NCI-H1694 treated with DMSO at 0.1 percent for 48 hours (cell line): ENCODE data around the gene OSBP.
"Not testable (repeated sequence)": the region's sequence is repeated elsewhere in the genome, so short reads cannot be mapped to it uniquely, and the experiment has no call there.

Source experiments
- DNase-seq: peaks from one replicate; lab custom pipeline; 2025; lab: John Stamatoyannopoulos, UW

OSBP gene

DNA sequence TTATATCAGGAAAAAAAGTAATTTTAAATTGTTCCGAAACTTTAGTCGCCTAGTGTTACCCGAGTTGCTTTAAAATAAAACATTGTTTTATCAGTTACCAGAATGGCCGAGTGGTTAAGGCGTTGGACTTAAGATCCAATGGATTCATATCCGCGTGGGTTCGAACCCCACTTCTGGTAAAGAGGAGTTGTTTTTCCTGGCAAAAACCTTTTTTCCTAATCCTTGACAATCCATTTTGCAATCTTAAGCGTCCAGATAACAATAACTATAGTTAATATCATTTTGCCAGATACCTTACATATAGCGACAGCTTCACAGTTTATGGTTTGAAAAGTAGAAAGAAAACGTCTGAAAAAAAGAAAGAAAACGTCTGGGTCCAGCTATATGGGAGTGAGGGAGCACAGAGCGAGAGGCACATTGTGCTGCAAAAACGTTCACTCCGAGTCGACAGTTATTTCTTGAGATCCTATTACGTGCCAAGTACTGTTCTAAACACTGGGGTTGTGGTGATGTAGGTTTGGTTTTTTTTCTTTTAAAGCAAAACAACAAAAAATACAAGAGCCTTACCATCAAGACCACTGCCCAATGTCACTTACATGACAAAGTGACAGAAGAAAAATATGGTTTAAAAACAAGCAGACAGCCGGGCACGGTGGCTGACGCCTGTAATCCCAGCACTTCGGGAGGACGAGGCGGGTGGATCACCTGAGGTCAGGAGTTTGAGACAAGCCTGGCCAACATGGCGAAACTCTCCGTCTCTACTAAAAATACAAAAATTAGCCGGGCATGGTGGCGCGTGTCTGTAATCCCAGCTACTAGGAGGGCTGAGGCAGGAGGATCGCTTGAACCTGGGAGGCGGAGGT is 63.7 kb downstream of the OSBP start:
- DNase-seq: peak; percentile 32

DNA sequence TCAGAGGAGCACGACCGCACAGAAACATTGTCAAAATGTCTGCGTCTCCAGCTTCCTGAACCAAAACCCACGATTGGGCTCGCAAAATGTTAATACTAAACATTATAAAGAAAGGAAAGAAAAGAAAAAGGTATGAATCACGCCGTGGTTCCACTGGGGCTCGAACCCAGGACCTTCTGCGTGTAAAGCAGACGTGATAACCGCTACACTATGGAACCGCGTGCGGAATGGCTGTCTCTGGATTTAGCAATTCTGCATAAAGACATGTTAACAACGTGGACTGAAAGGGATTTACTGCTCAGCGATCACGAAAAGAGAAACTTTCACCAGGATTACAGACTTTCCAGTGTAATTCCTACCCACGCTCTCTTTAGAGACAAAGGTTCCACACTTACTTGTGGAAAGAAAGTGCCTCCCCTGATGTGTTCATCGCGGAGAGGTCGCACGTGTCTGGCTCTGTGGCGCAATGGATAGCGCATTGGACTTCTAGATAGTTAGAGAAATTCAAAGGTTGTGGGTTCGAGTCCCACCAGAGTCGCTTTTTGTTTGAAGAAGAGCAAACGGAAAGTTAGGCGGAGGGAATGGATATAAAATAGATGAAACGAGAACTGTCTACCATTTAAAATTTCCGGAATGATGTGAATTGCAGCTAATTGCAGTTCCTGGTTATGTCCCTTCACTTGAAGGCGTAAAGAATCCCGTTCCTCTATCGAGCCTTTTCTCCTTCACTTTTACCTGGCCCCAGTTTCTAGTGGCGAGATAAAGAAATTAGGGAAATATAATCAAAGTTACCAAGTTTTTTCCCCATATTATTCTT is 64.5 kb downstream of the OSBP start:
- DNase-seq: peak; percentile 86

DNA sequence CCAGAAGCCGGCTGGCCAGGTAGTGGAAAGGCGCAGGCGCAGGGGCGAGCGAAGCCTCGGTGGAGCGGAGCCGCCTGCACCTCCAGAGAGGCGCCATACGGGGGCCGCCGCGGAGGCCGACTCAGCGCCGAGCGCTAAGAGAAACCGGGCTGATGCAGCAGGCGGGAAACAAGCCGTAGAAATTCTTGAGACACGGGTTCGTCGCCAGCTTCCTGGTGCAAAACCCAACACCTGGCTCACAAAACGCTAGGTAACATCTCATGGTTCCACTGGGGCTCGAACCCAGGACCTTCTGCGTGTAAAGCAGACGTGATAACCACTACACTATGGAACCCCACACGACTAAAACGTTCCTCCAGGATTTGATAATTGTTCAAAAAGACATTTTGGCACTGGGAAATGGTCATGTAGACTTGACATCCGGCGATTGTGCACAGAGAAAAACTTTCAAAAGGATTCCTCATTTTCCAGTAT is 65.2 kb downstream of the OSBP start:
- DNase-seq: peak; percentile 90

DNA sequence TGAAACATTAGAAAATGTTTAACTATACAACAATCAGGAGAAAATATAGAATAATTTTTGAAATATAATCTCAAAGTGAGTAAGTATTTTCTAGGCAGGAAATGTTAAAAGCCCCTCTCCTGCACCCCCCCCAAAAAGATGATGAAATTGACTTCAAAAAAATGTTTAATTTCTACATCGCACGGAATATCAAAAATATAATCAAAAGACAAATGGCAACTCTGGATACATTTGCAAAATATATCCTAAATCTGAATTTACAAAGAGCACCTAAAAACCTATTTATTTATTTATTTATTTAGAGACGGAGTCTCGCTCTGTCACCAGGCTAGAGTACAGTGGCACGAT is 67.3 kb downstream of the OSBP start:
- DNase-seq: no peak

DNA sequence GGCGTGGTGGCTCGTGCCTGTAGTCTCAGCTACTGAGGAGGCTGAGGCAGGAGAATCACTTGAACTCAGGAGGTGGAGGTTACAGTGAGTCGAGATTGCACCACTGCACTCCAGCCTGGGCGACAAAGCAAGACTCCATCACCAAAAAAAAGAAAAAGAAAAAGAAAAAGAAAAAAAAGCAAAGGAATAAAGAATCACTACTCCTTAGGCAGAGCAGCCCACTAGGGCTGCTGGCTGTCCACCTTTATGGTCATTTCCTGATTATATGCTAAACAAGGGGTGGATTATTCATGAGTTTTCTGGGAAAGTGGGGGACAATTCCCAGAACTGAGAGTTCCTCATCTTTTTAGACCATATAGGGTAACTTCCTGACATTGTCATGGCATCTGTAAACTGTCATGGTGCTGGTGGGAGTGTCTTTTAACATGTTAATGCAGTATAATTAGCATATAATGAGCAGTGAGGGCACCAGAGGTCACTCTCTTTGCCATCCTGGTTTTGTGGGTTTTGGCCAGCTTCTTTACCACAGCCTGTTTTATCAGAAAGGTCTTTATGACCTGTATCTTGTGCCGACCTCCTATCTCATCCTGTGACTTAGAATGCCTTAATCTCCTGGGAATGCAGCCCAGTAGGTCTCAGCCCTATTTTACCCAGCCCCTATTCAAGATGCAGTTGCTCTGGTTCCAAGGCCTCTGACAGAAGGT is 67.8 kb downstream of the OSBP start:
- not testable (repeated sequence) for DNase-seq

DNA sequence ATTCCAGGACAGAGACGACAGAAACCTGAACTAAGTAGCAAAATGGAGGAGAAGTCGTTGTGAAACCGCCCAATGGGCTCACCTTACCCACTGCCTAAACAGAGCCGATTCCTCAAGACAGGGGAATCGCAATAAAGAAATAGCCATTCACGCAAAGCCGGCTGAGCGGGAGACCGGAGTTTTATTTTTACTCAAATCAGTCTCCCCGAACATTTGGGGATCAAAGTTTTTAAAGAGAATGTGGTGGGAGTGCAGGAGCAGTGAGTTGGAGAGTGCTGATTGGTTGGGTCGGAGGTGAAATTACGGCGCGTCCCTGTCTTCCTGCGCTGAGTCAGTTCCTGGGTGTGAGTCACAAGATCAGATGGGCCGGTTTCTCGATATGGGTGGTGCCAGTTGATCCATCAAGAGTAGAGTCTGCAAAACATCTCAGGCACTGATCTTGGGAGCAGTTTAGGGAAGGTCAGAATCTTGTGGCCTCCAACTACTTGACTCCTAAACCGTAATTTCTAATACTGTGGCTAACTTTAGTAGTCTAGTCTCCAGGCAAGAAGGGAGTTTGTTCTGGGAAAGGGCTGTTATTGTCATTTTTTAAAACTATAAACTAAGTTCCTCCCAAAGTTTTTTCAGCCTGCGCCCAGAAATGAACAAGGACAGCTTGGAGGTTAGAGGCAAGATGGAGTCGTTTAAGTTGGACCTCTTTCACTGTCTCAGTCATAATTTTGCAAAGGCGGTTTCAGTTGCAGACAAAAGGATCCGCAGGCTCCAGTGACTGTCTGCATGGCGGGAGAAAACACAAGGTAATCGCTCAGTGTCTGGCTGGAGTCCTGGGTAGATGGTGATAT is 70.2 kb downstream of the OSBP start:
- DNase-seq: no peak

DNA sequence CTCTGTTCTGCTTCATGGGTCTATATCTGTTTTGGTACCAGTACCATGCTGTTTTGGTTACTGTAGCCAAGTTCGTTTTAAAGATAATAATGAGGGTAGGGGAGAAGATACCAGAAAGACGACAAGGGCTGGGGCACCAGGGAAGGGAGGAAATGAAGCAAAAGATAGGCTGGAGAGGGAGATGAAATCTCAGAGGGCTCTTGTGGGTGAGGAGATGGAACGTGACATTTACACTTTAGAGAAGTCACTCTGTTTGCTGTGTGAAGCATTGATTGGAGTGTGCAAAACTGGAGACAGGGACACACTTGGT is 70.8 kb downstream of the OSBP start:
- no peak for DNase-seq

DNA sequence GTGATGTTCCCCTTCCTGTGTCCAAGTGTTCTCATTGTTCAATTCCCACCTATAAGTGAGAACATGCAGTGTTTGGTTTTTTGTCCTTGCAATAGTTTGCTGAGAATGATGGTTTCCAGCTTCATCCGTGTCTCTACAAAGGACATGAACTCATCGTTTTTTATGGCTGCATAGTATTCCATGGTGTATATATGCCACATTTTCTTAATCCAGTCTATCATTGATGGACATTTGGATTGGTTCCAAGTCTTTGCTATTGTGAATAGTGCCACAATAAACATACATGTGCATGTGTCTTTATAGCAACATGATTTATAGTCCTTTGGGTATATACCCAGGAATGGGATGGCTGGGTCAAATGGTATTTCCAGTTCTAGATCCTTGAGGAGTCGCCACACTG is 71.9 kb downstream of the OSBP start:
- not testable (repeated sequence) for DNase-seq

DNA sequence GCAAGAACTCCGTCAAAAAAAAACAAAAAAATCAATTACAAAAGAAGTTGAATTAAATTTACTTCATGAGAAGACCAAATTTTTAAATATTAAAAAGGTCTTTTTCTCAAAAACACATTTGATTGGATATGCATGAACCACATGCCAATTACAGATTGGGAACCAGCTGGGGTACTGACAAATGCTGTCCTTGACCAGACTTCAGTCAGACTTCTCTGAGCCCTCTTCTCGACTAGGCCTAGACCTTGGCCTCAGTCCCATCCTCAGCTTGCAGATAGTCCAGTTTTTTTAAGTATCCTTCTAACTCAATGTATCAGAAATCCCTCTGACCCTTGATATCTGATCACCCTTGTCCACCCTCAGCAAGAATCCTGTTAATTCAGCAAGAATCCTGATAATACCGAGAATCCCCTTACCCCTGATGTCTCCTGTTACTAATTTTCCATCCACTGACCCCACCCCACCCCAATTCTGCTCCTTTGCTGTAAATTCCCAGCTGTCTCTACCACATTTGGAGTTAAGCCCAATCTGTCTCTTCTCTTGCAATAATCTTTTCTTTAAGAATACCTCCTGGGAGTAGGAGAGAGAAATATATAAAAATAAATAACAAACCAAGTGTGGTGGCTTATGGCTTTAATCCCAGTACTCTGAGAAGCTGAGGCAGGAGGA is 73.3 kb downstream of the OSBP start:
- DNase-seq: no peak

DNA sequence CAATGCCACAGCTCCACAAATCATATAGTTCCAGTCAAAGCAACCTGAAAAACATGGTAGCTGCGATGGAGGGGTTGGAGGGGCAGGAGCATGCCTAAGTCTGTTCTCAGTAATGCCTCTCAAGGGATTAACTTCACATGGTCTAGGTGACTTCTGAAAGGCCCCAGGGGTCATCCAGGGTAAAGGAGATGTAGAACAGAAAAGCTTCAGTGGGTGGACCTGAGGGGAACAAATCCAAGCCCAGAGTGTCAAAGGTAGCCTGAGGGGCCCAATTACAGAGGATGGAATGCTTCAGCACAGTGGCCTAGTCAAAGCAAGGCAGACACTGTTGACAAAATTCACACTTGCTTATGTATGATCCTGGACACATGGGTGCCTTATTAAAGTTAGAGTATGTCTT is 80.9 kb downstream of the OSBP start:
- DNase-seq: no peak

DNA sequence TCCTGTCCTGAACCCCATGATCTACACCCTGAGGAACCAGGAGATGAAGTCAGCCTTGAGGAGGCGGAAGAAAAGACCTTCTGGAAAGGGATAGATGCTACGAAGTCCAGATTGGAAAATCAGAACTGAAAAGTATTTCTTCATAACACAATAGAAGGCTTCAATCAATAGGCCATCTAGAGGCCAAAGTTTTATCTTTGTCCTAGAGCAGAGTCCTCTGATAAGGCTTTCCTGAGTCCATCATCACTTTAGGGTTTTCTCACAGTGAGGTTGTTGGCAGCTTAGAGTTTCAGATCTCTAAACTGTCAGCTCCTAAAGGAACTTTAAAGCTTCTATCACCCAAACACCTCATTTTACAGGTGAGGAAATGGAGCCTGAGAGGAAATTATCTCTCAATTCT is 83.0 kb downstream of the OSBP start:
- DNase-seq: no peak

DNA sequence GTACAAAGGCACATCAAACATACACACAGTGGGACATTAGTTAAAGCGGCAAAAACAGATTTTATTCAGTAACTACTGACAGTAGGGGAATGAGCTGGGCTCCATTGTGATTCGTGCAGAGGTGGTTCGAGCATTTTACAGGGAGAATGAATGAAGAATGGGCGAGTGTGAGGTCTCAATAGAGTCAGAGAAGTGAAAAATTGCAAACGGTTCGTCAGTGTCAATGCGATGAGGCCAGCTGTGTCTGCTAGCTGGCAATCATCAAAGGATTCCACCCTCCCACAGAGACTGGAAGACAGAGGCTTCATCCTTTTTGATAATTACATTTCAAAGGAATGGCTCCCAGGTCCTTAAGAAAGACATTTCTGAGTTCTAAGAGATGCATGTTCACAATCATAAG is 86.9 kb downstream of the OSBP start:
- DNase-seq: no peak
